KMS-11 (cell line): Measurements from ENCODE around the gene LRRC70.

Source experiments
- H2AFZ ChIP-seq: fragments of 200-600 bp; sonication (generic); 2 replicates; pipeline ENCODE4 v1.6.1; 2016; ENCODE audit warnings: antibody characterized with exemption, mixed run types, low read depth
- H3K27ac ChIP-seq: fragments of 200-600 bp; sonication (generic); 2 replicates; pipeline ENCODE4 v1.6.1; 2016; ENCODE audit warnings: mild to moderate bottlenecking, mixed run types
- H3K27me3 ChIP-seq: fragments of 200-600 bp; sonication (generic); 2 replicates; pipeline ENCODE4 v1.6.1; 2017; ENCODE audit warnings: mild to moderate bottlenecking, low read depth, mixed run types, moderate library complexity; ENCODE audit not compliant: insufficient read depth
- H3K36me3 ChIP-seq: fragments of 200-600 bp; sonication (generic); 2 replicates; pipeline ENCODE4 v1.6.1; 2017; ENCODE audit warnings: mild to moderate bottlenecking, mixed run types; ENCODE audit not compliant: insufficient read depth
- H3K4me1 ChIP-seq: fragments of 200-600 bp; sonication (generic); 2 replicates; pipeline ENCODE4 v1.6.1; 2016; ENCODE audit warnings: mild to moderate bottlenecking, low read depth, mixed run types; ENCODE audit not compliant: poor library complexity, severe bottlenecking
- H3K4me2 ChIP-seq: fragments of 200-600 bp; sonication (generic); 2 replicates; pipeline ENCODE4 v1.7.0; 2016; ENCODE audit warnings: mild to moderate bottlenecking, mixed run types
- H3K4me3 ChIP-seq: fragments of 200-600 bp; sonication (generic); IDR thresholded peaks from 2 replicates; pipeline ENCODE4 v1.6.1; 2017; ENCODE audit warnings: low read depth, low read length, mixed read lengths; ENCODE audit not compliant: insufficient read depth
- H3K79me2 ChIP-seq: fragments of 200-600 bp; sonication (generic); 2 replicates; pipeline ENCODE4 v1.6.1; 2016; ENCODE audit warnings: low read depth, mixed run types; ENCODE audit not compliant: insufficient read depth
- H3K9ac ChIP-seq: fragments of 200-600 bp; sonication (generic); 2 replicates; pipeline ENCODE4 v1.6.1; 2016; ENCODE audit warnings: mild to moderate bottlenecking, mixed run types
- H4K20me1 ChIP-seq: fragments of 200-600 bp; sonication (generic); 2 replicates; pipeline ENCODE4 v1.6.1; 2016; ENCODE audit warnings: mild to moderate bottlenecking, mixed run types; ENCODE audit not compliant: insufficient read depth
- TF ChIP-seq, protein P1 (sequence below): fragments of 200-600 bp; sonication (generic); conservative IDR thresholded peaks from 2 replicates; pipeline ENCODE4 v1.6.1; 2017; ENCODE audit warnings: low read depth, mild to moderate bottlenecking, antibody characterized with exemption, low read length, moderate library complexity, mixed read lengths

LRRC70 gene

GRCh38 chr5:62627121-62627520 is 48.5 kb downstream of the LRRC70 start:
- no peak overlapping the region for H3K9ac ChIP-seq
- no peaks in the 10 kb centered on the region for H3K36me3 ChIP-seq
- no peak overlapping the region for H3K27ac ChIP-seq
- TF ChIP-seq, protein P1, sequence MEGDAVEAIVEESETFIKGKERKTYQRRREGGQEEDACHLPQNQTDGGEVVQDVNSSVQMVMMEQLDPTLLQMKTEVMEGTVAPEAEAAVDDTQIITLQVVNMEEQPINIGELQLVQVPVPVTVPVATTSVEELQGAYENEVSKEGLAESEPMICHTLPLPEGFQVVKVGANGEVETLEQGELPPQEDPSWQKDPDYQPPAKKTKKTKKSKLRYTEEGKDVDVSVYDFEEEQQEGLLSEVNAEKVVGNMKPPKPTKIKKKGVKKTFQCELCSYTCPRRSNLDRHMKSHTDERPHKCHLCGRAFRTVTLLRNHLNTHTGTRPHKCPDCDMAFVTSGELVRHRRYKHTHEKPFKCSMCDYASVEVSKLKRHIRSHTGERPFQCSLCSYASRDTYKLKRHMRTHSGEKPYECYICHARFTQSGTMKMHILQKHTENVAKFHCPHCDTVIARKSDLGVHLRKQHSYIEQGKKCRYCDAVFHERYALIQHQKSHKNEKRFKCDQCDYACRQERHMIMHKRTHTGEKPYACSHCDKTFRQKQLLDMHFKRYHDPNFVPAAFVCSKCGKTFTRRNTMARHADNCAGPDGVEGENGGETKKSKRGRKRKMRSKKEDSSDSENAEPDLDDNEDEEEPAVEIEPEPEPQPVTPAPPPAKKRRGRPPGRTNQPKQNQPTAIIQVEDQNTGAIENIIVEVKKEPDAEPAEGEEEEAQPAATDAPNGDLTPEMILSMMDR: no peak
- no peaks in the 10 kb centered on the region for H3K4me1 ChIP-seq
- H3K27me3 ChIP-seq: no peaks in the 10 kb centered on the region
- no peaks in the 10 kb centered on the region for H3K79me2 ChIP-seq
- H3K4me2 ChIP-seq: no peak overlapping the region
- H3K4me3 ChIP-seq: no peak overlapping the region
- H4K20me1 ChIP-seq: no peaks in the 10 kb centered on the region
- no peak overlapping the region for H2AFZ ChIP-seq

GRCh38 chr5:62627901-62628300 is 49.3 kb downstream of the LRRC70 start:
- Histone ChIP-seq H2AFZ (no peak overlapping the region), H3K4me2 (no peak overlapping the region), H3K27ac (no peak overlapping the region), H3K36me3 (no peaks in the 10 kb centered on the region), H4K20me1 (no peaks in the 10 kb centered on the region), H3K9ac (no peak overlapping the region), H3K4me3 (no peak overlapping the region), H3K27me3 (no peaks in the 10 kb centered on the region), H3K79me2 (no peaks in the 10 kb centered on the region), H3K4me1 (no peaks in the 10 kb centered on the region)
- TF ChIP-seq, protein P1: no peak
